ENCODE data around the gene FEZF1.

DNA sequence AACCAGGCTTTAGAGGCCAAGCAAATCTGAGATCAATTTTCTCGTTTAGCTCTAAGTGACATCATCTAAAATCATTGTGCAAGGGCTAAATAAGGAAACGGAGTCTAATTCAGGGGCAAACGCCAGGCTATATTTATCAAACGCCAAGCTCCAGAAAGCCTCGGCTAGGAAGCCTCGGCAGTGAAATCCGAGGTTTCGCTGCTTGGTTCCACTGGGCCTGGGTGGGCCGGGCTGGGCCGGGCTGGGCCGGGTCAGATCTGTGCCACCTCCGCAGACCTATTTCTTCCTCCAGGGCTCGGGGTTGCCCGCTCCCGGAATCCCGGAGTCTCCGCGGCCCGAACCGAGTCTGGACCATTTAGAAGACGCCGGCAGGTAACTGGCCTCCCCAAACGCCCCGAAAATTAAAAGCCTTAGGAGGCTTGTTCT lies 459 bp upstream of the FEZF1 start:
- TF ChIP-seq, protein P1, sequence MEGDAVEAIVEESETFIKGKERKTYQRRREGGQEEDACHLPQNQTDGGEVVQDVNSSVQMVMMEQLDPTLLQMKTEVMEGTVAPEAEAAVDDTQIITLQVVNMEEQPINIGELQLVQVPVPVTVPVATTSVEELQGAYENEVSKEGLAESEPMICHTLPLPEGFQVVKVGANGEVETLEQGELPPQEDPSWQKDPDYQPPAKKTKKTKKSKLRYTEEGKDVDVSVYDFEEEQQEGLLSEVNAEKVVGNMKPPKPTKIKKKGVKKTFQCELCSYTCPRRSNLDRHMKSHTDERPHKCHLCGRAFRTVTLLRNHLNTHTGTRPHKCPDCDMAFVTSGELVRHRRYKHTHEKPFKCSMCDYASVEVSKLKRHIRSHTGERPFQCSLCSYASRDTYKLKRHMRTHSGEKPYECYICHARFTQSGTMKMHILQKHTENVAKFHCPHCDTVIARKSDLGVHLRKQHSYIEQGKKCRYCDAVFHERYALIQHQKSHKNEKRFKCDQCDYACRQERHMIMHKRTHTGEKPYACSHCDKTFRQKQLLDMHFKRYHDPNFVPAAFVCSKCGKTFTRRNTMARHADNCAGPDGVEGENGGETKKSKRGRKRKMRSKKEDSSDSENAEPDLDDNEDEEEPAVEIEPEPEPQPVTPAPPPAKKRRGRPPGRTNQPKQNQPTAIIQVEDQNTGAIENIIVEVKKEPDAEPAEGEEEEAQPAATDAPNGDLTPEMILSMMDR (IDR thresholded peaks at IDR 0.05 in 8 of 11, conservative IDR thresholded peaks at IDR 0.05 in 3 of 11) = no peak
- TF ChIP-seq POLR2A (IDR thresholded peaks at IDR 0.05) = no peak
- no peak for TF ChIP-seq POLR2AphosphoS5 (IDR thresholded peaks at IDR 0.05)
